ENCODE data around the gene TANC1. TPM values are rescaled to one million over a fixed set of nuclear protein-coding genes. Genes with fewer than 3 reads are reported as not detected.

Gene TANC1
- total and polyA plus RNA-seq, 5 donors = 22.8 to 75.8 (median 46.5) TPM

DNA sequence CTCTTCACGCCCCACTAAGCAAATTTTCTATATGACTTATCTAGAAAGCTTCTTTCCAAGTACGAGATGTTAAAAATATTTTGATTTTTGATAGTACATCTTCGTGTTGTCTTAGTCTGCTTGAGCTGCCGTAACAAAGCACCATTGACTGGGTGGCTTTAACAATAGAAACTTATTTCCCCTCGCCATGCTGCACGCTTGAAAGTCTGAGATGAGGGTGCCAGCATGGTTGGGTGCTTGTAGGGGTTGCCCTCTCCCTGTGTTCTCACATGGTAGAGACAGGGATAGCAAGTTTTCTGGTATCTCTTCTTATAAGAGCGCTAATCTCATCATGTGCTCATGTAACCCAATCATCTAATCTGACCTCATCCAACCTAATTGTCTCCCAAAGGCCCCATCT, 106.2 kb downstream of the TANC1 start:
- intact Hi-C loops (cut with DNase I) = no loop called here
- no peak overlapping the region for H3K4me3 ChIP-seq (ENCODE audit: low read length)
- WGBS = 94% methylated on average over 7 of the region's 7 CpGs
- no peak for ATAC-seq
- no peaks in the 10 kb centered on the region for H3K9me3 ChIP-seq (ENCODE audit: control insufficient read depth, low read length)
- DNase-seq = no peak
- no peaks in the 10 kb centered on the region for H3K27me3 ChIP-seq (ENCODE audit: control insufficient read depth, insufficient read depth)
- H3K4me1 ChIP-seq (ENCODE audit: control insufficient read depth, insufficient read depth, low read length) = peaks cover 6% of the 10 kb centered on the region
- H3K27ac ChIP-seq (ENCODE audit: low read length) = no peak overlapping the region

DNA sequence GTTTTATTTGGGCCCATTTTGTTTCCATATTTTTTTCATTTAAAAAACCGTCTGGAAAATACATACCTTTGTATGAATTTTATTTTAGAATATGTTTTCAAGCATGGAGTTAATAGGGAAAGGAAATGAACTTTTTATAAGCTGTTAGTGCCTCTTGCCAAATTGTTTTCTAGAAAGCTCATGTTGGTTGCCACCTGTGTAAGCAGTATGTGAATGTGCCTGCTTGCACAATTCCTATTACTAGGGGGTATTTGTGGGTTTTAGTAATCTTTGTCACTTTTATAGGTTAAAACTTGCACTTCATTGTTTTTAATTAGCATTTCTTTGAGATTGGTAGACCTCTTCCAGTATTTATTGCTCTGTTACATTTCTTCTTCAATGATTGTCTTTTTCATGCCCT, 107.3 kb downstream of the TANC1 start:
- Histone ChIP-seq H3K27me3 (ENCODE audit: control insufficient read depth, insufficient read depth) (no peaks in the 10 kb centered on the region), H3K27ac (ENCODE audit: low read length) (no peak overlapping the region), H3K4me3 (ENCODE audit: low read length) (no peak overlapping the region), H3K4me1 (ENCODE audit: control insufficient read depth, insufficient read depth, low read length) (peaks cover 6% of the 10 kb centered on the region), H3K9me3 (ENCODE audit: control insufficient read depth, low read length) (no peaks in the 10 kb centered on the region)
- WGBS = 64% methylated on average over 1 of the region's 1 CpG
- intact Hi-C loops (cut with DNase I) = no loop called here
- ATAC-seq (no peak), DNase-seq (no peak)

DNA sequence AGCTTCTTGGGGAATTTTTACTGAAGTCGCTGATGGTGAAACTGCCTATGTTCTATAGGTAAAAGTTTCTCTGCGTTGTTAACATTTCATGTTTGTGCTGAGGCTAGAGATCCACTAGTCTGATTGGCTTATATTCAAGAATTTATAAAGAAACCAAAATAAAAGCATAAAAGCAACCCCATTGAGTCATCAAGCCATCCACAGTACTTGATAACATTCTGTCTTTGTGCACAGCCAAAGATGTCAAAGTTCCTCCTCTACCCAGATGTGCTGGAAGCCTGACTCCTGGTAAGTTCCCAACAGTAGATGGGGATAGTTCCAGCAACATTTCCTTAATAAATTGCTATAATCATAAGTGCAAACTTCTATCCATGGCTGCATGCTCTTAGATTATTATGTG, 107.8 kb downstream of the TANC1 start:
- DNase-seq = no peak
- Histone ChIP-seq H3K27ac (ENCODE audit: low read length) (no peak overlapping the region), H3K27me3 (ENCODE audit: control insufficient read depth, insufficient read depth) (no peaks in the 10 kb centered on the region), H3K4me1 (ENCODE audit: control insufficient read depth, insufficient read depth, low read length) (peaks cover 11% of the 10 kb centered on the region), H3K9me3 (ENCODE audit: control insufficient read depth, low read length) (no peaks in the 10 kb centered on the region), H3K4me3 (ENCODE audit: low read length) (no peak overlapping the region)
- 65% methylated on average over 2 of the region's 2 CpGs for WGBS
- ATAC-seq = peak; percentile 67 to 73
- intact Hi-C loops (cut with DNase I) = no loop called here

DNA sequence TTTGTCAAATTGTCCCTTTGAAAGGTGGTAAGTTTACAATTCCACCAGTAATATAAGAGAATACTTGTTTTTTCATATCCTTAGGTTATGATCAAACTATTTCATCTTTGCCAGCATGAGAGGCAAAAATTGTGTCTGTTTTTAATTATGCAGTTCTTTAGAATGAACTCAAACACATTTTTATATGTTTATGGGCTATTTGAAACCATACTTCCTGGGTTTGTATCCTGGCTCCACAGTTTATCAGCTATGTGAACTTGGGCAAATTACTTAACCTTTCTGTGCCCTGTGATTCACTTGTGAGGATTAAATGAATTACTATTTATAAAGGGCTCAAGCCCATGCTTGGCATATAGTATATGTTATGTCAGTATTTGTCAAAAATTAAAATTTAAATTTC, 109.4 kb downstream of the TANC1 start:
- intact Hi-C loops (cut with DNase I) = no loop called here
- ATAC-seq (no peak), DNase-seq (no peak)
- Histone ChIP-seq H3K4me3 (ENCODE audit: low read length) (no peak overlapping the region), H3K4me1 (ENCODE audit: control insufficient read depth, insufficient read depth, low read length) (peaks cover 16% of the 10 kb centered on the region), H3K9me3 (ENCODE audit: control insufficient read depth, low read length) (no peaks in the 10 kb centered on the region), H3K27ac (ENCODE audit: low read length) (no peak overlapping the region), H3K27me3 (ENCODE audit: control insufficient read depth, insufficient read depth) (no peaks in the 10 kb centered on the region)

DNA sequence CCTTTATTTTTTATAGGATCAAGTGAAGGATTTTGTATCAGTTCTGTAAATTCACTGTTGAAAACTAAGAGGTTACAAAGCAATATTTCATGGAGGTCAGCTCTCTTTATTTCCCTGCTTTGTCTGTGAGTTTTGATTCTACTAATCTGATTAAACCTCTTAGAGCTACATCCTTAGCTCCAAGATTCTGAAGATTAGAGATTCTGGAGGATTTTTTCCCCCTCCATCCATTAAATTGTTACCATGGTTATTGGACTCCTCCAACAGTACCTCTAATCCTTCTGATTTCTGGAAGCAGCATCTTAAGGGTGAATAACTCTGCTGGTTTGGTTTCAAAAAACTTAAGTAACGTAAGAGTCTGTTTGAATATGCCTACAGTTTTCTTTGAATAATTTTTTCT, 110.0 kb downstream of the TANC1 start:
- peaks cover 14% of the 10 kb centered on the region for H3K4me1 ChIP-seq (ENCODE audit: control insufficient read depth, insufficient read depth, low read length)
- no peak for ATAC-seq
- H3K27ac ChIP-seq (ENCODE audit: low read length) = no peak overlapping the region
- no peak overlapping the region for H3K4me3 ChIP-seq (ENCODE audit: low read length)
- DNase-seq = no peak
- intact Hi-C loops (cut with DNase I) = no loop called here
- no peaks in the 10 kb centered on the region for H3K9me3 ChIP-seq (ENCODE audit: control insufficient read depth, low read length)
- no peaks in the 10 kb centered on the region for H3K27me3 ChIP-seq (ENCODE audit: control insufficient read depth, insufficient read depth)
- WGBS = 74% methylated on average over 1 of the region's 1 CpG

DNA sequence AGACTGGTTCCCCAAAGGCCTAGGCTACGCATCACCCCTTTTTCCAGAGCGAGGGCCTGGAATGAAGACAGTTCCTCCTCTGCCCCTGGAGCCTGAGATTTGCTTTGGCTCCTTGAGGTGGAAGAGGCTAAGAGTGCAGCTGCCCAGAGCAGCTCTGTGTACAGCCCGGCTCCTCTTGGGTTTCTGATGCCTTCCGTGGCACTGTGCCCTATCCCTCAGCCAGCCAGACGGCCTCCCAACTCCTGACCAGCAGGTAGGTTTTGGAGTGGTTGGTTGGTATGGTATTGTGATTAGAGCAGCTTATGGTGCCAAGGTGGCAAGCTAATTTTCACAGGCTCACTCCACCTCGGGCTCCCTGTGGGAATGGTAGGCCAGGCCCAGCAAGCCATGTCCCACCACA, 112.2 kb downstream of the TANC1 start:
- Histone ChIP-seq H3K9me3 (ENCODE audit: control insufficient read depth, low read length) (no peaks in the 10 kb centered on the region), H3K4me1 (ENCODE audit: control insufficient read depth, insufficient read depth, low read length) (peaks cover 22% of the 10 kb centered on the region), H3K4me3 (ENCODE audit: low read length) (no peak overlapping the region), H3K27me3 (ENCODE audit: control insufficient read depth, insufficient read depth) (no peaks in the 10 kb centered on the region), H3K27ac (ENCODE audit: low read length) (peak overlapping the region; percentile 21)
- no peak for DNase-seq
- peak in 1 of 2 donors; percentile 15 for ATAC-seq
- 88% methylated on average over 6 of the region's 6 CpGs for WGBS
- intact Hi-C loops (cut with DNase I) = no loop called here

DNA sequence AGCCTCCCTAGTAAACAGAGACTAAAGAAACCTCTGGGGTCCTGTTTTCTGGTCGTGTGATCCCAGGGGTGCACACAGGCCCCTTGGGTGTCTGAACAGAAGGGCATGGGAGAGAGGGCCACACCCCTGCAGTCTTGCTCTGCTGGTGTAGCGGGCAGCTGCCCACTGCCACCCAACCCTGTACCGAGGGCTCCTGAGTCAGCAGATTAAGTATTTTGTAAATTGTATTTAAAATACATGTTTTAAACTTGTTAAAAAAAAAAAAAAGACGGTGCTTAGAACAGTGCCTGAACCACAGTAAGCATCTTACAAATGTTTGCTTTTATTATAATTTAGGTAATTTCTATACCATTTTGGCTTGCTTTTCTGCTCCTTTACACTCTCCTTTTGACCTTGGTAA, 113.7 kb downstream of the TANC1 start:
- H3K4me3 ChIP-seq (ENCODE audit: low read length) = no peak overlapping the region
- H3K27ac ChIP-seq (ENCODE audit: low read length) = peak overlapping the region; percentile 75
- ATAC-seq = no peak
- peaks cover 28% of the 10 kb centered on the region for H3K4me1 ChIP-seq (ENCODE audit: control insufficient read depth, insufficient read depth, low read length)
- no peak for DNase-seq
- H3K9me3 ChIP-seq (ENCODE audit: control insufficient read depth, low read length) = no peaks in the 10 kb centered on the region
- WGBS = 81% methylated on average over 4 of the region's 4 CpGs
- intact Hi-C loops (cut with DNase I) = no loop called here
- H3K27me3 ChIP-seq (ENCODE audit: control insufficient read depth, insufficient read depth) = no peaks in the 10 kb centered on the region

DNA sequence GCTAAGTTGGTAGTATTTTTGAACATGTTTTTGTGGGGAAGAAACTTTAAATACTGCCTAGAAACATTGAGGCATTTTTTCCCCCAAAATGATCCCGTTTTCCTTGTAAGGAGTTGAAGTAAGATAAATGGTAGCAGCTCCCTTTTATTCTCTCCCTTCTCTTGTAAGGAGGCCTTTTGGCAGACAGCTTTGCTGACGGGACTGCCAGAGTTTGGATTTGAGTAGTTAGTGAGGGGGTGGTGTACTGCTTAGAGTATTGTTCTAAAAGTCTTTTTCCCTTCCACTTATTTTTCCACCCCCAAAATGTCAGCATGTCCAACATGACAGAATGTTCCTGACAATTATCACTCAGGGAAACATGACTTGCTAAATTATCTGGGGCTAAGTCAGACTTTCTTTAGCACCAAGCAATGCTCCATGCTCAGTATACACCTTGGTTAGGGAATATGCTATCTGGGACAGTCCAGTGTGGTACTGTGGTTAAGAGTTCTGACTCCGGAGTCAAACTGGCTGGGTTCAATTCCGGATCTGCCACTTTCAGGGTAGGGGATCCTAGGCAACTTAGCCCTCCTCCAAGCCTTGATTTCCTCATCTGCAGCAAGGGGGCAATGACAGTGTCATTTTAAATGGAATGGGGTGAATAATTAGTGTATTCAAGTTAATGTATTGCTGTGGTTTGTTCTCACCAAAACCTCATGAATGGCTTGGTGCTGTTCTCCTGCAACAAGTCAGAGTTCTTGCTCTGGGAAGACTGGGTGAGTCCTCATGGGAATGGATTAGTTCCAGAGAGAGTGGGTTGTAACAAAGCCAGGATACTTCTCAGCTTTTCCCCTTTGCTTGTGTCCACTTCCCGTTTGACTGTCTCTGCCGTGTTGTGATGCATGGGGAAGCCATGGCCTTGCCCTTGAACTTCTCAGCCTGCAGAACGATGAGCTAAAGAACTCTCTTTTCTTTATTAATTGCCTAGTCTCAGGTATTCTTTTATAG, 116.2 kb downstream of the TANC1 start:
- ATAC-seq (peak; percentile 28 to 45), DNase-seq (peak in 2 of 3 donors; percentile 41 to 64)
- no peaks in the 10 kb centered on the region for H3K9me3 ChIP-seq (ENCODE audit: control insufficient read depth, low read length)
- H3K4me3 ChIP-seq (ENCODE audit: low read length) = no peak overlapping the region
- WGBS = 41% methylated on average over 7 of the region's 7 CpGs
- intact Hi-C loops (cut with DNase I) = no loop called here
- H3K4me1 ChIP-seq (ENCODE audit: control insufficient read depth, insufficient read depth, low read length) = peaks cover 36% of the 10 kb centered on the region
- H3K27ac ChIP-seq (ENCODE audit: low read length) = peak overlapping the region; percentile 89
- no peaks in the 10 kb centered on the region for H3K27me3 ChIP-seq (ENCODE audit: control insufficient read depth, insufficient read depth)

DNA sequence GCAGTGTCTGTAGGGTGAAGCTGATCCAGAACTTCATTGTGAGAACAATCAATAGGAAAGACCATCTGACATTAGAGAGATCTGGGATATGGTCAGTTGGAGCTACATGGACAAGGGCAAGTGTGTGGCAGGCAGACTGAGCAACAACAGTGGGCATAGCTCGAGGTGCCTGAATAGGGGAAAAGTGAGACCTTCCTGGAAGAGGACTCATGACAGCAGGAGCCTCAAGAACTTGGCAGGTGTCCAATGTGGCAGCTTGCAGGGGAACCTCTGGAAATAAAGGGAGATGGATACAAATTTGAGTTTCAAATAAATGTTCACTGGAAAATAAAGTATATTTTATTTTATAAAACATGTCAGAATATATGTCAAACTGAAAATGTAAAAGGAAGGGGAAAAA, 117.9 kb downstream of the TANC1 start:
- Histone ChIP-seq H3K4me3 (ENCODE audit: low read length) (no peak overlapping the region), H3K27me3 (ENCODE audit: control insufficient read depth, insufficient read depth) (no peaks in the 10 kb centered on the region), H3K9me3 (ENCODE audit: control insufficient read depth, low read length) (no peaks in the 10 kb centered on the region), H3K4me1 (ENCODE audit: control insufficient read depth, insufficient read depth, low read length) (peaks cover 38% of the 10 kb centered on the region), H3K27ac (ENCODE audit: low read length) (peak overlapping the region; percentile 9)
- WGBS = 9% methylated on average over 1 of the region's 1 CpG
- ATAC-seq (no peak), DNase-seq (peak; percentile 54 to 73 (median 63))
- intact Hi-C loops (cut with DNase I) = no loop called here

DNA sequence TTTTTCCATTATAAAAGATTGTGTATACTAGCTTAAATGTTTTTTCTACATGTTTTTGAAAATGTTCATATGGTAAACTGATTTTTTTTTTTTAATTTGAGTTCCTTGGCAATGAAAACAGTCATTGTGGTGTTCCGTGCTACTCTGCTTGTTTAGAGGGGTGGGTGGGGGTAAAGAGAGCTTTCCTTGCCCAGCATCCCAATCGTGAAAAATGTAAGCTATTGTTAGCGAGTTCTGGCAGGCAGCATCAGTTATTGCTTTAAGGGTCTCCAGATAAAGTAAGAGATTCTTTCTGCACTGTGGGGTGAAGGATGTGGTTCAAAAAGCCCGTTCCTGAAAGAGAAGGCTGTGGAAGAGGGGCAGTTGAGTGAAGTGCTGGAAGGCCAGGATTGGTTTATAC, 118.4 kb downstream of the TANC1 start:
- intact Hi-C loops (cut with DNase I) = no loop called here
- no peak for DNase-seq
- 10% methylated on average over 4 of the region's 4 CpGs for WGBS
- H3K4me1 ChIP-seq (ENCODE audit: control insufficient read depth, insufficient read depth, low read length) = peaks cover 36% of the 10 kb centered on the region
- H3K9me3 ChIP-seq (ENCODE audit: control insufficient read depth, low read length) = no peaks in the 10 kb centered on the region
- H3K4me3 ChIP-seq (ENCODE audit: low read length) = no peak overlapping the region
- no peaks in the 10 kb centered on the region for H3K27me3 ChIP-seq (ENCODE audit: control insufficient read depth, insufficient read depth)
- H3K27ac ChIP-seq (ENCODE audit: low read length) = peak overlapping the region; percentile 61
- no peak for ATAC-seq

DNA sequence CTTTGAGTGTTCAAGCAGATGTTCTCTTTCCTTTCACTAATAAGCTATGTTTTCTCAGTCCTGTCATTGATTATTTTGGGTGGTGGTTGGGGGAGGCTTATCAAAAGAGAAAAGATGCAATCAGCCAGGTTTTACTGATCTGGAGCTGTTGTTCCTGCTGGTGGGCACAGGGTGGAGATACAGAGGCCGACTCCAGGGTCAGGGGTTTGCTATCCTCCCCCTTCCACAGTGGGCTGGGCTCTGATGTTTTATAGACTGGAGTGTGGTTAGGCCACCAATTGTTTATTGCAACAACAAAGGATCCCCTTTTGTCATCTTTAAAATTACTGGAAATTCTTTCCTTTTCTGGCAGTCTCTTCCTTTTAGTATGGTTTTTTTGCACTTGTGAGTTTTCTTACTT, 120.5 kb downstream of the TANC1 start:
- Histone ChIP-seq H3K9me3 (ENCODE audit: control insufficient read depth, low read length) (no peaks in the 10 kb centered on the region), H3K27ac (ENCODE audit: low read length) (peak overlapping the region; percentile 33), H3K4me3 (ENCODE audit: low read length) (no peak overlapping the region), H3K4me1 (ENCODE audit: control insufficient read depth, insufficient read depth, low read length) (peaks cover 38% of the 10 kb centered on the region), H3K27me3 (ENCODE audit: control insufficient read depth, insufficient read depth) (no peaks in the 10 kb centered on the region)
- 31% methylated on average over 1 of the region's 1 CpG for WGBS
- DNase-seq (no peak), ATAC-seq (no peak)
- intact Hi-C loops (cut with DNase I) = no loop called here
